Fibroblast of the aortic adventitia (primary cell): ENCODE results near the gene BMP7. TPM values are rescaled to one million over a fixed set of nuclear protein-coding genes. Genes with fewer than 3 reads are reported as not detected.

Experiments used
- DNase-seq: peaks from one replicate; pipeline ENCODE4 v3.0.0-alpha.2; 2010; ENCODE audit warnings: low read depth
- H3K4me3 ChIP-seq: 2 replicates; pipeline ENCODE4 v1.5.1; 2011; ENCODE audit warnings: low read depth, mild to moderate bottlenecking, control low read depth, low read length, moderate library complexity
- CTCF ChIP-seq: IDR thresholded peaks from 2 replicates; pipeline ENCODE4 v1.5.1; 2011; ENCODE audit warnings: mild to moderate bottlenecking, low read length, control low read depth, inconsistent platforms; ENCODE audit not compliant: insufficient read depth
- total RNA-seq: library from RNA; depleted of rRNA; stranded (reverse); fragments of >200 nt; gene quantifications from 2 replicates; pipeline ENCODE4 v1.2.3, GENCODE V29; 2012; ENCODE audit warnings: low replicate concordance

The BMP7 gene
- total RNA-seq, 1 donor = not detected

GRCh38 chr20:57223648-57224489, 42.6 kb downstream of the BMP7 start:
- peak; percentile 6 for DNase-seq
- no peak overlapping the region for H3K4me3 ChIP-seq
- no peak for TF ChIP-seq CTCF

GRCh38 chr20:57222631-57222950, 43.9 kb downstream of the BMP7 start:
- DNase-seq = no peak
- H3K4me3 ChIP-seq = no peak overlapping the region
- no peak for TF ChIP-seq CTCF

- H3K4me3 ChIP-seq = no peak overlapping the region
- no peak for DNase-seq
- no peak for TF ChIP-seq CTCF
Measured at GRCh38 chr20:57221916-57222630, 44.4 kb downstream of the BMP7 start.

- no peak for TF ChIP-seq CTCF
- DNase-seq = no peak
- H3K4me3 ChIP-seq = no peak overlapping the region
Measured at GRCh38 chr20:57220337-57221145, 45.9 kb downstream of the BMP7 start.

- DNase-seq = no peak
- no peak for TF ChIP-seq CTCF
- H3K4me3 ChIP-seq = no peak overlapping the region
Measured at GRCh38 chr20:57219071-57219677, 47.3 kb downstream of the BMP7 start.

- DNase-seq = no peak
- no peak for TF ChIP-seq CTCF
- no peak overlapping the region for H3K4me3 ChIP-seq
Measured at GRCh38 chr20:57218489-57218888, 48.0 kb downstream of the BMP7 start.
